ENCODE results near the gene SMC1A. TPM values are rescaled to one million over a fixed set of nuclear protein-coding genes. Genes with fewer than 3 reads are reported as not detected.

Gene SMC1A
- total and polyA plus RNA-seq, 3 donors from 2014 or later = 18.6 to 37.7 (median 28.8) TPM

DNA sequence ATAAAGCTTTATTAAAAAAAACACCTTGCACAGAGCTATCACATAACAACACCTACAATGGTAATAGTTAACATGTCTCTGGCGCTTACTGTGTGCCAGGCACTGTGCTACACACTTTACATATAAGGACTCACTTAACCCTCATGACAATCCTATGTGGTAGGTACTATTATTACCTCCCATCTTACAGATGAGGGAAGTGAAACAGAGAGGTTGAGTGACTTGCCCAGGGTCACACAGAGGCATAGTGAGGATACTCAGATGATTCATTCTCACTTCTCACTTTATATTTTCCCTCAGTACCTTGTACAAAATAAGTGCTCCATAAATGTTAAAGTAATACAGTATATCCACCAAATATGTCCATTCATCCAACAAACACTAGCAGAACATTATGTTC lies 97.7 kb downstream of the SMC1A start:
- Histone ChIP-seq H3K9me3 (no peaks in the 10 kb centered on the region), H3K27me3 (no peaks in the 10 kb centered on the region), H3K36me3 (ENCODE audit: low read depth, missing control alignments) (no peaks in the 10 kb centered on the region), H3K27ac (no peak overlapping the region), H3K4me3 (no peak overlapping the region), H3K4me1 (no peaks in the 10 kb centered on the region)
- DNase-seq = no peak
- intact Hi-C loops (cut with DNase I; ENCODE audit: low total_unique reads) = no loop called here
- WGBS, 2 donors = 95 to 100% methylated on average over 1 of the region's 1 CpG
- TF ChIP-seq POLR2A (IDR thresholded peaks at IDR 0.05) (no peak), CTCF (IDR thresholded peaks at IDR 0.05) (no peak)

Small RNA genes lying within 50 kb of the gene (microRNA-seq; reads per million reads assigned to microRNA genes)
- gene MIR6857 (ENCODE audit: borderline number of aligned reads in 2 of 2, borderline replicate concordance in 1 of 2) = 0 reads per million in 2 donors

Small RNA genes lying within 50 kb of the gene (small RNA-seq; reads per million reads assigned to genes)
- gene AC245102.2 (0 reads per million in 2 donors), gene MIR6857 (0 reads per million in 2 donors), gene RF00019 (0 reads per million in 2 donors), gene VTRNA3-1P (0 reads per million in 2 donors)

Other genes starting within 250 kb of the SMC1A start
- 100 to 1,000 TPM; 104 to 134 TPM for gene KDM5C, start 197.4 kb downstream of the SMC1A start, total RNA-seq
- 40.1 TPM for gene KDM5C, start 197.4 kb downstream of the SMC1A start, polyA plus RNA-seq (ENCODE audit: insufficient read depth, low read depth, low replicate concordance)
- gene IQSEC2, start 141.1 kb downstream of the SMC1A start, total RNA-seq = 10 to 100 TPM; 15.6 to 19.9 TPM
- 19.3 TPM for gene IQSEC2, start 141.1 kb downstream of the SMC1A start, polyA plus RNA-seq (ENCODE audit: insufficient read depth, low read depth, low replicate concordance)
- 10 to 100 TPM; 20.3 to 41.6 TPM for gene RIBC1, start 219 bp upstream of the SMC1A start, total RNA-seq
- gene RIBC1, start 219 bp upstream of the SMC1A start, polyA plus RNA-seq (ENCODE audit: insufficient read depth, low read depth, low replicate concordance) = 52.0 TPM
- 10 to 100 TPM; 38.4 to 54.8 TPM for gene HSD17B10, start 11.7 kb upstream of the SMC1A start, total RNA-seq
- 44.8 TPM for gene HSD17B10, start 11.7 kb upstream of the SMC1A start, polyA plus RNA-seq (ENCODE audit: insufficient read depth, low read depth, low replicate concordance)